Measurements from ENCODE around the gene PMS2. TPM values are rescaled to one million over a fixed set of nuclear protein-coding genes. Genes with fewer than 3 reads are reported as not detected.

PMS2 gene
- total and polyA plus RNA-seq, 9 of the 15 experiments (the other 6 are each of a cell fraction or from before 2014, with no cell fraction given) = 4.9 to 27.6 (median 16.5) TPM

DNA sequence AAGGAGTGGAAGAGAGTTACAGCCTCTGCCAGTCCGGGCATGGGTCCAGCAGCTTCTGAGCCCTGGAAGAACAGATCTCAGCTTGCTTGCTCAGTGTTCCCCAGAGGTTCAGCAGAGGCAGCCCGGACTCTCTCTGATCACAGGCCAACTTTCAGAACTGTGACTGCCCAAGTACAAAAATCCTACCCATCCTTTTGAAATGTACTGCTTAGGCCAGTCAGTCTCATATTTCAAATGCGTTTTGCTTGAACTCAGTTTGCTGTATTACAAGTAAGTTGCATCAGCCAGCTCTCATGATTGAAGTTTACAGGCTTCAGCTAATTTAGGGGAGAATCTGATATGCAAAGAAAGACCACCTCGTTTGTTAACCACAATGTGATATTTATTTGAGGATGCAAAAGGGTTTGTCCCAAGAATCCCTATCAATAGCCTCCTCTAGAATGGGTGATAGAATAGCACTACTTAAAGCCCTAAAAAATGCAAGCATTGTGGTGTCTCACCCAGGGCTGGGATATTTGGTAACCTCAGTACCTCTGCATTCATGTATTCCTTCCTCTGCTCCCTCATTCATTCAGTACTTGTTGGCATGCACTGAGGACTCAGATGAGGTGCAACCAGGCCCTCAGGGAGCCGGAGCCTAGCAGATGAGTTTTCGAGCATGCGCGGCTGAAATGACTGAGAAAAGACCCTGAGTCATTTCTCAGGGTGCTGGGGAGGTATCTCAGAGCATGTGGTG, 7.2 kb upstream of the PMS2 start (continued):
- TF ChIP-seq, protein P1, sequence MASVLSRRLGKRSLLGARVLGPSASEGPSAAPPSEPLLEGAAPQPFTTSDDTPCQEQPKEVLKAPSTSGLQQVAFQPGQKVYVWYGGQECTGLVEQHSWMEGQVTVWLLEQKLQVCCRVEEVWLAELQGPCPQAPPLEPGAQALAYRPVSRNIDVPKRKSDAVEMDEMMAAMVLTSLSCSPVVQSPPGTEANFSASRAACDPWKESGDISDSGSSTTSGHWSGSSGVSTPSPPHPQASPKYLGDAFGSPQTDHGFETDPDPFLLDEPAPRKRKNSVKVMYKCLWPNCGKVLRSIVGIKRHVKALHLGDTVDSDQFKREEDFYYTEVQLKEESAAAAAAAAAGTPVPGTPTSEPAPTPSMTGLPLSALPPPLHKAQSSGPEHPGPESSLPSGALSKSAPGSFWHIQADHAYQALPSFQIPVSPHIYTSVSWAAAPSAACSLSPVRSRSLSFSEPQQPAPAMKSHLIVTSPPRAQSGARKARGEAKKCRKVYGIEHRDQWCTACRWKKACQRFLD (CRISPR knock-in tag; IDR thresholded peaks at IDR 0.05) = peak; percentile 89
- TF ChIP-seq, protein P2, sequence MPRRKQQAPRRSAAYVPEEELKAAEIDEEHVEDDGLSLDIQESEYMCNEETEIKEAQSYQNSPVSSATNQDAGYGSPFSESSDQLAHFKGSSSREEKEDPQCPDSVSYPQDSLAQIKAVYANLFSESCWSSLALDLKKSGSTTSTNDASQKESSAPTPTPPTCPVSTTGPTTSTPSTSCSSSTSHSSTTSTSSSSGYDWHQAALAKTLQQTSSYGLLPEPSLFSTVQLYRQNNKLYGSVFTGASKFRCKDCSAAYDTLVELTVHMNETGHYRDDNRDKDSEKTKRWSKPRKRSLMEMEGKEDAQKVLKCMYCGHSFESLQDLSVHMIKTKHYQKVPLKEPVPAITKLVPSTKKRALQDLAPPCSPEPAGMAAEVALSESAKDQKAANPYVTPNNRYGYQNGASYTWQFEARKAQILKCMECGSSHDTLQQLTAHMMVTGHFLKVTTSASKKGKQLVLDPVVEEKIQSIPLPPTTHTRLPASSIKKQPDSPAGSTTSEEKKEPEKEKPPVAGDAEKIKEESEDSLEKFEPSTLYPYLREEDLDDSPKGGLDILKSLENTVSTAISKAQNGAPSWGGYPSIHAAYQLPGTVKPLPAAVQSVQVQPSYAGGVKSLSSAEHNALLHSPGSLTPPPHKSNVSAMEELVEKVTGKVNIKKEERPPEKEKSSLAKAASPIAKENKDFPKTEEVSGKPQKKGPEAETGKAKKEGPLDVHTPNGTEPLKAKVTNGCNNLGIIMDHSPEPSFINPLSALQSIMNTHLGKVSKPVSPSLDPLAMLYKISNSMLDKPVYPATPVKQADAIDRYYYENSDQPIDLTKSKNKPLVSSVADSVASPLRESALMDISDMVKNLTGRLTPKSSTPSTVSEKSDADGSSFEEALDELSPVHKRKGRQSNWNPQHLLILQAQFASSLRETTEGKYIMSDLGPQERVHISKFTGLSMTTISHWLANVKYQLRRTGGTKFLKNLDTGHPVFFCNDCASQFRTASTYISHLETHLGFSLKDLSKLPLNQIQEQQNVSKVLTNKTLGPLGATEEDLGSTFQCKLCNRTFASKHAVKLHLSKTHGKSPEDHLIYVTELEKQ (CRISPR knock-in tag; IDR thresholded peaks at IDR 0.05) = no peak
- TF ChIP-seq SMAD2 (IDR thresholded peaks at IDR 0.05; ENCODE audit: low read depth, low read length) = no peak
- TF ChIP-seq TRIM24 (IDR thresholded peaks at IDR 0.05) = peak; percentile 75 to 89; a peak in 3 of 4 replicates
- peak; percentile 50; the same call in 1 of the 2 replicates for TF ChIP-seq DPF2 (IDR thresholded peaks at IDR 0.05)
- no peak for TF ChIP-seq RFX1 (IDR thresholded peaks at IDR 0.05)
- no peak for TF ChIP-seq SP1 (CRISPR knock-in tag; IDR thresholded peaks at IDR 0.05)
- no peak for TF ChIP-seq ZNF699 (CRISPR knock-in tag; IDR thresholded peaks at IDR 0.05; ENCODE audit: insufficient replicate concordance)
- peak; percentile 53; the same call in 1 of the 2 replicates for TF ChIP-seq SMARCE1 (IDR thresholded peaks at IDR 0.05)
- TF ChIP-seq, protein P3, sequence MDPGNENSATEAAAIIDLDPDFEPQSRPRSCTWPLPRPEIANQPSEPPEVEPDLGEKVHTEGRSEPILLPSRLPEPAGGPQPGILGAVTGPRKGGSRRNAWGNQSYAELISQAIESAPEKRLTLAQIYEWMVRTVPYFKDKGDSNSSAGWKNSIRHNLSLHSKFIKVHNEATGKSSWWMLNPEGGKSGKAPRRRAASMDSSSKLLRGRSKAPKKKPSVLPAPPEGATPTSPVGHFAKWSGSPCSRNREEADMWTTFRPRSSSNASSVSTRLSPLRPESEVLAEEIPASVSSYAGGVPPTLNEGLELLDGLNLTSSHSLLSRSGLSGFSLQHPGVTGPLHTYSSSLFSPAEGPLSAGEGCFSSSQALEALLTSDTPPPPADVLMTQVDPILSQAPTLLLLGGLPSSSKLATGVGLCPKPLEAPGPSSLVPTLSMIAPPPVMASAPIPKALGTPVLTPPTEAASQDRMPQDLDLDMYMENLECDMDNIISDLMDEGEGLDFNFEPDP (CRISPR knock-in tag; IDR thresholded peaks at IDR 0.05) = no peak
- TF ChIP-seq, protein P4, sequence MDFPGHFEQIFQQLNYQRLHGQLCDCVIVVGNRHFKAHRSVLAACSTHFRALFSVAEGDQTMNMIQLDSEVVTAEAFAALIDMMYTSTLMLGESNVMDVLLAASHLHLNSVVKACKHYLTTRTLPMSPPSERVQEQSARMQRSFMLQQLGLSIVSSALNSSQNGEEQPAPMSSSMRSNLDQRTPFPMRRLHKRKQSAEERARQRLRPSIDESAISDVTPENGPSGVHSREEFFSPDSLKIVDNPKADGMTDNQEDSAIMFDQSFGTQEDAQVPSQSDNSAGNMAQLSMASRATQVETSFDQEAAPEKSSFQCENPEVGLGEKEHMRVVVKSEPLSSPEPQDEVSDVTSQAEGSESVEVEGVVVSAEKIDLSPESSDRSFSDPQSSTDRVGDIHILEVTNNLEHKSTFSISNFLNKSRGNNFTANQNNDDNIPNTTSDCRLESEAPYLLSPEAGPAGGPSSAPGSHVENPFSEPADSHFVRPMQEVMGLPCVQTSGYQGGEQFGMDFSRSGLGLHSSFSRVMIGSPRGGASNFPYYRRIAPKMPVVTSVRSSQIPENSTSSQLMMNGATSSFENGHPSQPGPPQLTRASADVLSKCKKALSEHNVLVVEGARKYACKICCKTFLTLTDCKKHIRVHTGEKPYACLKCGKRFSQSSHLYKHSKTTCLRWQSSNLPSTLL (IDR thresholded peaks at IDR 0.05) = no peak
- no peak; the same call in 1 of the 2 replicates for TF ChIP-seq ZNF239 (CRISPR knock-in tag; IDR thresholded peaks at IDR 0.05)
- no peak for TF ChIP-seq CREB1 (IDR thresholded peaks at IDR 0.05)
- TF ChIP-seq CREB1 (CRISPR knock-in tag; IDR thresholded peaks at IDR 0.05) = no peak
- TF ChIP-seq, protein P5, sequence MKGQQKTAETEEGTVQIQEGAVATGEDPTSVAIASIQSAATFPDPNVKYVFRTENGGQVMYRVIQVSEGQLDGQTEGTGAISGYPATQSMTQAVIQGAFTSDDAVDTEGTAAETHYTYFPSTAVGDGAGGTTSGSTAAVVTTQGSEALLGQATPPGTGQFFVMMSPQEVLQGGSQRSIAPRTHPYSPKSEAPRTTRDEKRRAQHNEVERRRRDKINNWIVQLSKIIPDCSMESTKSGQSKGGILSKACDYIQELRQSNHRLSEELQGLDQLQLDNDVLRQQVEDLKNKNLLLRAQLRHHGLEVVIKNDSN (CRISPR knock-in tag; IDR thresholded peaks at IDR 0.05) = no peak
- TF ChIP-seq PHF21A (IDR thresholded peaks at IDR 0.05; ENCODE audit: borderline replicate concordance, low read depth) = no peak
- peak; percentile 80 for TF ChIP-seq EP400 (IDR thresholded peaks at IDR 0.05)
- TF ChIP-seq GATAD2B (IDR thresholded peaks at IDR 0.05; ENCODE audit: borderline replicate concordance) = no peak
